ENCODE results near the gene TAOK1. TPM values are rescaled to one million over a fixed set of nuclear protein-coding genes. Genes with fewer than 3 reads are reported as not detected.

The TAOK1 gene
- total RNA-seq, 4 donors from 2014 or later: 27.5 to 92.4 (median 43.6) TPM

- Histone ChIP-seq H3K27ac (no peak overlapping the region), H3K4me3 (no peak overlapping the region), H3K27me3 (no peaks in the 10 kb centered on the region), H3K4me1 (peaks cover 0 to 24% (median 9%) of the 10 kb centered on the region in 4 donors), H3K36me3 (peaks cover 0 to 3% (median 0%) of the 10 kb centered on the region in 4 donors), H3K9me3 (no peaks in the 10 kb centered on the region)
- TF ChIP-seq CTCF (IDR thresholded peaks at IDR 0.05) (no peak), POLR2A (IDR thresholded peaks at IDR 0.05) (no peak), POLR2AphosphoS5 (IDR thresholded peaks at IDR 0.05) (no peak), EP300 (IDR thresholded peaks at IDR 0.05; ENCODE audit: low read depth) (no peak)
- intact Hi-C loops (cut with DNase I; ENCODE audit: low total_unique reads): loop anchor here (5.0 kb wide), 1 partner anchor 206 kb away; no protein-coding TSS in a partner anchor
- in situ Hi-C loops (cut with MboI; ENCODE audit: low pct_ligation_motif_present in 1 of 4, low pct_unique_long_range_greater_than_20kb in 1 of 4, low sequenced_read_pairs in 3 of 4): no loop called here
- no peak for DNase-seq
Measured at GRCh38 chr17:29443041-29443739, 53.0 kb downstream of the TAOK1 start.

GRCh38 chr17:29444589-29444988 is 54.4 kb downstream of the TAOK1 start:
- H3K27me3 ChIP-seq: no peaks in the 10 kb centered on the region
- no peak overlapping the region for H3K27ac ChIP-seq
- H3K4me1 ChIP-seq: peaks cover 0 to 33% (median 9%) of the 10 kb centered on the region in 4 donors
- TF ChIP-seq POLR2AphosphoS5 (IDR thresholded peaks at IDR 0.05): no peak
- TF ChIP-seq EP300 (IDR thresholded peaks at IDR 0.05; ENCODE audit: low read depth): no peak
- TF ChIP-seq POLR2A (IDR thresholded peaks at IDR 0.05): no peak
- no peak for TF ChIP-seq CTCF (IDR thresholded peaks at IDR 0.05)
- no peak overlapping the region for H3K4me3 ChIP-seq
- H3K9me3 ChIP-seq: no peaks in the 10 kb centered on the region
- intact Hi-C loops (cut with DNase I; ENCODE audit: low total_unique reads): loop anchor here (5.0 kb wide), 1 partner anchor 207 kb away; no protein-coding TSS in a partner anchor
- in situ Hi-C loops (cut with MboI; ENCODE audit: low pct_ligation_motif_present in 1 of 4, low pct_unique_long_range_greater_than_20kb in 1 of 4, low sequenced_read_pairs in 3 of 4): no loop called here
- DNase-seq: no peak
- peaks cover 0 to 3% (median 0%) of the 10 kb centered on the region in 4 donors for H3K36me3 ChIP-seq

- in situ Hi-C loops (cut with MboI; ENCODE audit: low pct_ligation_motif_present in 1 of 4, low pct_unique_long_range_greater_than_20kb in 1 of 4, low sequenced_read_pairs in 3 of 4) (no loop called here), intact Hi-C loops (cut with DNase I; ENCODE audit: low total_unique reads) (no loop called here)
- no peaks in the 10 kb centered on the region for H3K27me3 ChIP-seq
- peaks cover 0 to 3% (median 0%) of the 10 kb centered on the region in 4 donors for H3K36me3 ChIP-seq
- H3K27ac ChIP-seq: no peak overlapping the region
- no peaks in the 10 kb centered on the region for H3K9me3 ChIP-seq
- no peak overlapping the region for H3K4me3 ChIP-seq
- no peak for DNase-seq
- TF ChIP-seq EP300 (IDR thresholded peaks at IDR 0.05; ENCODE audit: low read depth) (no peak), POLR2A (IDR thresholded peaks at IDR 0.05) (no peak), POLR2AphosphoS5 (IDR thresholded peaks at IDR 0.05) (no peak), CTCF (IDR thresholded peaks at IDR 0.05) (no peak)
- H3K4me1 ChIP-seq: peaks cover 6 to 43% (median 9%) of the 10 kb centered on the region in 4 donors
Measured at GRCh38 chr17:29445844-29446243, 55.7 kb downstream of the TAOK1 start.

- intact Hi-C loops (cut with DNase I; ENCODE audit: low total_unique reads) (loop anchor here (10.0 kb wide), 1 partner anchor 45 kb away; no protein-coding TSS in a partner anchor), in situ Hi-C loops (cut with MboI; ENCODE audit: low pct_ligation_motif_present in 1 of 4, low pct_unique_long_range_greater_than_20kb in 1 of 4, low sequenced_read_pairs in 3 of 4) (no loop called here)
- Histone ChIP-seq H3K36me3 (peaks cover 0 to 33% (median 6%) of the 10 kb centered on the region in 4 donors), H3K9me3 (no peaks in the 10 kb centered on the region), H3K4me1 (peaks cover 0 to 35% (median 3%) of the 10 kb centered on the region in 4 donors), H3K4me3 (no peak overlapping the region), H3K27me3 (no peaks in the 10 kb centered on the region), H3K27ac (no peak overlapping the region)
- 71 to 75% methylated on average over 2 to 5 of the region's 5 CpGs for WGBS, 2 donors (ENCODE audit: low coverage in 1 of 2)
- DNase-seq: no peak
- TF ChIP-seq EP300 (IDR thresholded peaks at IDR 0.05; ENCODE audit: low read depth) (no peak), POLR2AphosphoS5 (IDR thresholded peaks at IDR 0.05) (no peak), CTCF (IDR thresholded peaks at IDR 0.05) (no peak), POLR2A (IDR thresholded peaks at IDR 0.05) (no peak)
Measured at GRCh38 chr17:29449865-29450671, 59.9 kb downstream of the TAOK1 start.
